Activated T-cell treated with anti-CD3 and anti-CD28 coated beads for 1 hour (primary cell): Measurements from ENCODE around the gene CAMTA1.

ENCODE experiments used
- DNase-seq: peaks from one replicate; pipeline ENCODE4 v3.0.0-alpha.2; 2020; ENCODE audit warnings: low read depth

Gene CAMTA1

GRCh38 chr1:6979003-6979613 lies 193.9 kb downstream of the CAMTA1 start:
- no peak for DNase-seq

- DNase-seq: no peak
Observed at GRCh38 chr1:6981595-6981994, 196.3 kb downstream of the CAMTA1 start.

DNA sequence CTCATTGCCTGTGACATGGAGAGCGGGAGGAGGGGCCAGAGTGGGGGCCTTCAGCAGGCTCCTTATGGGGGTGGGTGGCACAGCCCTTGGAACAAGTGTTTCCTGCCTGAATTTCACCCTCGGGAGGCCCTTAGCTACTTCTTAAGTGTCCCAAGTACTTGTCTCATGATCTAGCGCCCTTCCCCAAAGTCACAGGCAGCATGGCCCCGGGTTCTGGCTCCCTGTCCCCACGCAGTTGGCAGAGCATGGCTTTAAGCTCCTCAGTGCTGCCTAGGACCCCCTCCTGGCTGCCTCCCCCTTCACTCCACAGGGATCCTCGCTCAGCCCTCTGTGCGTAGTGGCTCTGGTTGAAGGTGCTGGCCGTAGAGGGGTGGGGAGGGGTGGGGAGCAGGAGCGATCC lies 197.2 kb downstream of the CAMTA1 start:
- no peak for DNase-seq

DNA sequence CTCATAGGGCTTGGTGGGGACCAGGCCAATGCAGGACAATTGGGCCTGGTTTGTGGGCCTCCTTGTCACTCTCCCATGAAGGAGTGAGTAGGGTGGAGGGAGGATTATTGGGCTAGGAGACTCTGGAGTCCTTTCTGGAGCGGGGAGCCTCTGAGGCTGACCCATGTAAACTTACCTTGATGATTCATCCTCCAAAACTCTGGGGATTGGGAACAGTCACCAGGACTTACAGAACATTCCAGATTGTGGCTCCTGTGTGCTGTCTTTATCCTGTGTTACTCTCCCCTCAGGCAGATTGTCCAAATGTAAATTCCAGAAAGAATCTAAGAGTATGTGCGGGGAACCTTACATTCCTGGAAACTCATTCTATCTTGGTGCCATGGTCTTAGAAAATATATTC lies 197.6 kb downstream of the CAMTA1 start:
- no peak for DNase-seq

GRCh38 chr1:6984536-6984935 lies 199.3 kb downstream of the CAMTA1 start:
- DNase-seq: no peak

- DNase-seq: no peak
Observed at GRCh38 chr1:6984986-6985385, 199.7 kb downstream of the CAMTA1 start.

DNA sequence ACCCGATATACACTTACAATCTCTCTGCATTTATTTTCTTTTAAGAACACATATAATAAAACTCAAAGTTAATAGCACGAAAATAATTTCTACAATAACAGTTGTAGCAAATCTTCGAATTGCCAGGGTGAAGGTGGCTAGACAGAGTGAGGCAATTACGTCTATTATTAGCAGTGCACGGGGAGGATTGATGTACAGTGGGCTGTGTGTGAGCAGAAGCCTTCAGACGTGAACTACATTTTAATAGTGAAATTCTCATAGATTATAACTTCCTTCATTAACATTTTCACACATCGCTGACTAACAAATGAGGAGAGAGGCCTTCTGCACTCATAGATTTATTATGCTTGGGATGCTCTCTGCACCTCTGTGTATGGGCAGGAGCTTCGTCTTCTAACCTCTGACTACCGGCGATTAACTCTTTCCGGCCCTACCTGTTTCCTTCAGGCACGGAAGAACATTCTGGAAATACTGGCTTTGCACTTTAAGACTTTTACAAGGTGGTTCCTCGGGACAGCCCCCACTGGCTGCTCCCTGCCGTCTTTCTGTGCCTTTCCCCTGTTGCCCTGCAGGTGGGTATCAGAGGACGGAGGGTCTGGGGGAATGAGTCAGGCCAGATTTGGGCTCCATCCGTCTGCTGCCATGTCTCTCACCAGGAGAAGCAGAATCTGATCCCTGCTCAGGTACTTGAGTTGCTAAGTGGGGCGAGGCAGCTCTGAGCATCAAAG lies 200.5 kb downstream of the CAMTA1 start:
- no peak for DNase-seq

DNA sequence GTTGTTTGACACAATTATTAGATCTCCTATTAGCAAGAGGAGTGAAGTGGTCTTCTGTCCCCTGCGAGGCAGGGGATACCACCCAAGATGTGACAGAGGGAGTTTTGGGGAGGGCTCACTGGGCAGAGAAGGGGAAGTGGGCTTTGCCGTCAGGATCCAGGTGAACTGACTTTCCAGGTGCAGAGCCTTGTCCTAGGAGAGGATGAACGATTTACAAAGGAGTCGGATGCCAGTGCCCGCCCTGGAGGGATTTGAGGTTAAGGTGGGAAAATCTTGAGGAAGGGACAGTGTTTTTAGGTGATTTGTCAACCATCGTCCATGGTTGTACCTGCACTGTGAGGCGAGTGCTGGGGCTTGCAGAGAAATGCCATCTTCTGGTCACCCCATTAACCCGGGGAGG lies 201.0 kb downstream of the CAMTA1 start:
- no peak for DNase-seq

- DNase-seq: no peak
Observed at GRCh38 chr1:6987940-6988339, 202.7 kb downstream of the CAMTA1 start.

DNA sequence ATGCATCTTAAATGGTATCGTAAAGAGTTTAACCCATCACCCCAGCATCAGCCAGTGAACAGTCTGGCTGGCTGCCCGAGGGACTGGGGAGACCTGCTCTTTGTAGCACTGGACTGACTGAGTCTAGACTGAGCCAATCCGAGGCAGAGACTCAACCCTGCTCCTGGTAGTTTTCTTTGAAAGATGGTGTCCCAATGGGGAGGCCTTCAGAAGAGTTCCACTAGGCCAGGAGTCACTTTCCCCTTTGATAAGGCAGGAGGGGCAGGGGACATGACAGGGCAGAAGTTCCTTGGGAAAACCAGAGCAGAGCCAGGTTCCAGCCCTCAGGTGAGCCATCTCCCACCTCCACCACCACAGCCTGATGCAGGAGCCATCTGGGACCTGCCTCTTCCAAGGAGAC lies 203.5 kb downstream of the CAMTA1 start:
- no peak for DNase-seq

- no peak for DNase-seq
Observed at GRCh38 chr1:6989212-6990159, 204.2 kb downstream of the CAMTA1 start.

- DNase-seq: no peak
Observed at GRCh38 chr1:6991266-6991665, 206.0 kb downstream of the CAMTA1 start.

DNA sequence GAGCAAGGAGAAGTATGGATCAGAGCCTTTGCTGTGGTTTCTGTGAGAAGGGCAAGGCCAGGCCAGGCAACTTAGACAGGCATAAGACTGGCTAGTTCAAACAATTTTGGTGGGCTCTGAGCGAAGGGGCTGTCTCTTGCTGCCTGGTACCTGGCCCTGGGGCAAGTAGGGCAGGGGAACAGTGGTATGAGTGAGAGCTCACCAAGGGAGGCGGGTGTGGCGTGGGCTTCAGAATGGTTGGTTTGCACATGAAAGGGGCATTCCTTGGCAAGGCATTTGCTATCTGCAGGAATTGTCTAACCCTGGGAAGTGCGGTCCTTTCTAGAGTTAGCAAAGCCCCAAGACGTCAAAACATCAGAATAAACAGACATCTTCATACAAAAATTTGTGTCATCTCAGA lies 210.5 kb downstream of the CAMTA1 start:
- DNase-seq: no peak

DNA sequence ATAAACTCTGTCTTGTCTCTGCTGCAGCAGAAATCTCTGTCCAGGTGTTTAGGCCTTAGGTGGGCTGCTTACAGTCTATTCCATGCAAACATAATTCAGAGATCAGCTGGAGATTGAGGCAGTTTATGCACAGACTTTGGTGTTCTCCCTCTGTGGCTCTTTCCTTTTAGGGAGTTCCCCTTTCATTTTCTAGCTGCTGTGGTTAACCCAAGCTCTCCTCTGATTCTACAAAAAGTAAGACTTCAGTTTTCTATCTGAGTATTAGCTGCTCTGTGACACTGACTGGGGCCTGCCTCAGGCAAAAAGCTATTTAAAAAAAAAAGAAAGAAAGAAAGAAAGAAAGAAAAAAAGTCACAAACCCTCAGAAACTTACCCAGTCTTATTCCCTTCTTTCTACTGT lies 211.1 kb downstream of the CAMTA1 start:
- DNase-seq: no peak

GRCh38 chr1:6996866-6997265 lies 211.6 kb downstream of the CAMTA1 start:
- DNase-seq: no peak

DNA sequence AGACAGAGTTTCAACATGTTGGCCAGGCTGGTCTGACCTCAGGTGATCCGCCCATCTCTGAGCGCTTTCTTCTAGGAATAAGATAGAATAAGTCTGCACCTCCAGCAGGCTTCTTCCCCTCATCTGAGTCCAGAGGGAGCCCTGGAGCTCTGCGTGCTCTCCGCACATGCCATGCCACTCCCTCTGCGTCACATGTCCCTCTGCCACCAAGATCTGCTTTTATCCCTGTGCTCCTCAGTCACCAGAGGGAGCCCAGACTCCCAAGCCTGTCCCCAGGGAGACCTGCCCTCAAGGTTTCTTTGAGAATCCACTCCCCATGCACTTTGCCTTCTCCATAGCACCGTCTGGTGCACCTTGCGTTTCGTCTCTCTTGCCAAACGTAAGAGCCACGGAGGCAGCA lies 213.0 kb downstream of the CAMTA1 start:
- DNase-seq: no peak

GRCh38 chr1:6999826-7000225 lies 214.6 kb downstream of the CAMTA1 start:
- no peak for DNase-seq

- no peak for DNase-seq
Observed at GRCh38 chr1:7000720-7001119, 215.5 kb downstream of the CAMTA1 start.

- DNase-seq: no peak
Observed at GRCh38 chr1:7002728-7003127, 217.5 kb downstream of the CAMTA1 start.

GRCh38 chr1:7003676-7004075 lies 218.4 kb downstream of the CAMTA1 start:
- DNase-seq: no peak

- DNase-seq: no peak
Observed at GRCh38 chr1:7004181-7004580, 218.9 kb downstream of the CAMTA1 start.

DNA sequence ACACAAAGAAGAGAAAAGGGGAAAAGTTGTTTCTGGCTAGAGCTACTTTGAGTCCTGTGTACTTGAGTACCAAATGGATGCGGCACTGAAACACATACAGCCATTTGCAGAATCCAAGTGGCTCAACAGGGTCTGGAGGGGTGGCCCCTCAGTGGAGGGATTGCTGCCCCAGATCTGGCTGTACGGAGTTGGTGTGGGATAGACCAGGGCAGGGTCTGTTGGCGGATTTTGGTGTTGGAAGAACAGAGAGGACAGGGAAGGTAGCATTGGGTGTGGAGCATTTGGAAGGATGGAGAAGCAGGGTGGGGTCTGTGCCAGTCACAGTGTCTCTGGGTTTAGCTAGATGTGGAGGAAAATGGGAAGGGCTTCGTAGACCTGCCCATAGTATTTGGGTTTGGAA lies 220.5 kb downstream of the CAMTA1 start:
- no peak for DNase-seq
